22Rv1 (cell line): ENCODE results near the gene MYL11.

ENCODE experiments used
- H3K27ac ChIP-seq: fragments of 450-650 bp; 2 replicates; pipeline ENCODE4 v1.5.1; 2017
- ZFX ChIP-seq: fragments of 450-650 bp; IDR thresholded peaks from 2 replicates; pipeline ENCODE4 v1.6.1; 2017; ENCODE audit warnings: antibody characterized with exemption, borderline replicate concordance
- TF ChIP-seq, protein P1 (sequence below): fragments of 450-650 bp; IDR thresholded peaks from 2 replicates; pipeline ENCODE4 v1.5.1; 2017; ENCODE audit warnings: mild to moderate bottlenecking

Gene MYL11

DNA sequence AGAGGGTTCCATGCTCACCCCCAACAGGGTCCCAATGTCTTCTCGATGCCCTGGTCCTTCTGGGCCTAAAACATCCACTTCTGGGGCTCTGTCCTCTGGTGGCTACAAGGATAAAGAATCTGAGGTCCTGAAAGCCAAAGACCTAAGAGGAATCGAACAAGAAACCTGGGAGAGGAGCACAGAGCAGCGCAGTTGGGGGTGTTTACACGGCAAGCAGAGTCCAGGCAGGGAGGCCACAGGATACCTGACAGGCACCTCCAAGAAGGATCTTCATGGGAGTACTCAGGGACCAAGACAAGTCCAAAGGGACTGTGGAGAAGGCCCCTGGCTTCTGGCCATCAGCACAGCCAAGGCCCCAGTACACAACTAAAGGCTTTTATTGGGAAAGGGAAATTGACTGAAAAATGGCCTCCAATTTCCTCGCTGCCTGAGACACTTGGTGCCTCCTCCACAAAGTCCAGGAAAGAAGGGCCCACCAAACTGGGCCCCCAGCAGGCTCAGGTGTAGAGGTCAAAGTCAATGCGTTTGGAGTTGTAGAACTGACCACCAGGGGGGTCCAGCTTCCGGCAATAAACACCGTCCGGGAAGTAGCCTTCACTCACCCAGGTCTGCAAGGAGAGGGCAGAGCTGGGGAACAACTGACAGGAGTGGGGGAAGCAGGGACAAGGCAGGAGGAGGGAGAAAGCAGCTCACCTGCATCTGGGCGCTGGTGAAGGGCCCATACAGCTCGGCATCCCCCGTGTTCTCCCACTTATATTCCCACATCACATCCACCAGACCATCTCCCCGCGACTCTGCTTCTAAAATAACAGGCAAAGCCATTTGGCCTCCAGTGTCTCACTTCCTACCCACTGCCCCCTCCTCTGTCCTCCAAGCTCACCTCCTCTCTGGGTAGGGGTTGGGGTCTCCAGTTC is 21.9 kb upstream of the MYL11 start:
- TF ChIP-seq ZFX: no peak
- TF ChIP-seq, protein P1, sequence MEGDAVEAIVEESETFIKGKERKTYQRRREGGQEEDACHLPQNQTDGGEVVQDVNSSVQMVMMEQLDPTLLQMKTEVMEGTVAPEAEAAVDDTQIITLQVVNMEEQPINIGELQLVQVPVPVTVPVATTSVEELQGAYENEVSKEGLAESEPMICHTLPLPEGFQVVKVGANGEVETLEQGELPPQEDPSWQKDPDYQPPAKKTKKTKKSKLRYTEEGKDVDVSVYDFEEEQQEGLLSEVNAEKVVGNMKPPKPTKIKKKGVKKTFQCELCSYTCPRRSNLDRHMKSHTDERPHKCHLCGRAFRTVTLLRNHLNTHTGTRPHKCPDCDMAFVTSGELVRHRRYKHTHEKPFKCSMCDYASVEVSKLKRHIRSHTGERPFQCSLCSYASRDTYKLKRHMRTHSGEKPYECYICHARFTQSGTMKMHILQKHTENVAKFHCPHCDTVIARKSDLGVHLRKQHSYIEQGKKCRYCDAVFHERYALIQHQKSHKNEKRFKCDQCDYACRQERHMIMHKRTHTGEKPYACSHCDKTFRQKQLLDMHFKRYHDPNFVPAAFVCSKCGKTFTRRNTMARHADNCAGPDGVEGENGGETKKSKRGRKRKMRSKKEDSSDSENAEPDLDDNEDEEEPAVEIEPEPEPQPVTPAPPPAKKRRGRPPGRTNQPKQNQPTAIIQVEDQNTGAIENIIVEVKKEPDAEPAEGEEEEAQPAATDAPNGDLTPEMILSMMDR: 0 out of 2 replicates have a peak, but pooled peaks have one; percentile 16
- H3K27ac ChIP-seq: no peak overlapping the region

DNA sequence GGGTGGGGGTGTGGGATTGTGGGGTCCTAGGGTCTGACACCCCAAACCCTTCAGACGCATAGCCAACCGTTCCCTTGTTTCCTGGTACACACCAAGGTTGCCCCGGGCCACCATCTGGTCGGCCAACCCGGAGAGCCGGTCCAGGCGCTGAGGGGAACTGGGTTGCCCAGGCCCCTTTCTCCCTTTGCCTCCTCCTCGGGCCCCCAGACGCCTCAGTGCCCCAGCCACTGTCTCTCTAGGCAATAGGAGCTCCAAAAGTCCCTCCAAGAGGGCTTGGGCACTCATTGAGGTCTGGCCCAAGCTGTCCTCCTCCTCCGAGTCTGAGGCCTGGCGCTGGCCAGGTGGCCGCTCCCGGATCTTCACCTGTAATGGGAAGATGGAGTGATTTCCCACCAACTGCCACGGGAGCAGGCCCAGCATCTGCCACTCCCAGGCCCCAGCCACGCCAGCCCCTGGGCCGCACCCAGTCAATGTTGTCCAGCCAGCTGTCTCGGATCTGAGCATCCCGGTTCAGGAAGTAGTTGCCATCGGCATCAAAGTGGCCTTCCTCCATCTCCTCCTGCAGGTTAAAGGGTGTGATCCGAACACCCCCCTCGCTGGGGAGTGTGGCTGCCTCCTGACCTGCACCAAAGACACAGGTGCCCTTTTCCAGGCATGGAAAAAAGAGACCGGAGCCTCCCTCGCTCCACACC is 21.0 kb upstream of the MYL11 start:
- TF ChIP-seq, protein P1: no peak
- TF ChIP-seq ZFX: no peak
- peak overlapping the region; percentile 92; the same call in 1 of the 2 replicates for H3K27ac ChIP-seq

DNA sequence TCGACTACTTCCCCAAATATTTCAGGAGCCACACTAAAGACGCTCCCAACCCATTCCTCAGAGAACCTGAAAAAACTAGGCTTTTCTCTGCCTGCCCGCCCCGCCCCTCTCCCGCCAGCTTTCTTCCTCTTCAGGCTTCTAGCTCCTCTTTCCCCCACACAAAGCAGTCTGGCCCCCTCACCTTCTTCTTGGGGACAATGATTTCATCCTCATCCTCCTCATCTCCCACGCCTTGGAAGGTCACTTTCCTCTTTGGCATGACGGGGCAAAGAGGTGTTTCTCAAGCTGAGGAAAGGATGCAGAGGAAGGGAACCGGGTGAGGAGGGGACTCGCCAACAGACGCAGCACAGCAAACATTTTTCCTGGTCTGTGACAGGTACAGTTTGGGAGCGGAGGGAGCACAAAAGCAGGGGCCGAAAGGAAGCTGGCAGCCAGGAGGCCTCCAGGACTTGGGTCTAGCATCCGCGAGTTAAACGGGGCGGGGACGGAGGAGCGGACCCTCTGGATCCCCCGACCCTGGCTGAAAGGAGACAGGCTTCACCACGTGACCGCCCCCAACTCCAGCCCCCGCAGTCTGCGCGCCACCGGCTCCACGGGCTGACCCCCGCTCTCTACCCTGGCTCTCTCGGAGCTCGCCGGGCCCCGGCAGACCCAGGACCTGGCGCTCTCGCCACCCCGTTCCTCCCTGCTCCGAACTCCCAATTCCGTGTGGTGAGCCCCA is 20.0 kb upstream of the MYL11 start:
- peak overlapping the region; percentile 92 for H3K27ac ChIP-seq
- TF ChIP-seq, protein P1: no peak
- TF ChIP-seq ZFX: no peak

DNA sequence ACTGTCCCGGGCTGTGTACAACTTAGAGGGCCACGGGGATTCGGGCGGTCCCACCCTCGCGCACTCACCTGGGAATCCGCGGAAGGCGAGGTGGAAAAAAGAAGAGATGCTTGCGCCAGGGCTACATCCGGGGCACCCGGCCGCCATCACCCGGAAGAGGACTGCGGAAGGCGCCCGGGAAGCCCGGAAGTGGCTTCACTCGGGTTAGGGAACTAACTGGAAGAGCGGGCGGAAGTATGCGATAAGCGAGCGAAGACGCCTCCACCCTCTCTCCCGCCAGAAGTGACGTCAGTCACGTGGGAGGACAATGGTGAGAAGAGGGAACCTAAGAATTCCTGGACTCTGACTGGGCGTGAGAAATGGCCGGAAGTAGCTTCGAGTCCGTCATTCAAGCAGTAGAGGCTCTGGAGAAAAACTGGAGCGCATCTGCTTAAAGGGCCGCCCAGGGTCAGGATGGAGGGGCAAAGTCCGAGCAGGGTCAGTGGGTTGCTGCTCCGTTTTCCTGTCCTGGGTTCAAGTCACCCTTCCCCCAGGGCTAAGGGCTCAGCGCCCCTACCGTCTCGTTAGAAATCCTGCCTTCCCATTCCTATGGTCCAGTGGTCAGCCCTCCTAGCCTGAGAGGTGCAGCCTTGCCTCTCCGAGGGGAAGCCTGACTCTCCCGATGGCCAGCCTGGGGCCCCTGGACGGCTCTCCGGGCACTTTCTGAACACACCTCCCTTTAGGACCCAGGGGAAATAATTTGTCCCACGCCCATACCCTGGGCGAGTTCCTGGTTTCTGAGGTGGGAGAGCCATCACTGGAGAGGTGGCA is 19.3 kb upstream of the MYL11 start, which contains the start of gene CD2BP2:
Gene CD2BP2 (minus strand): TSS at position 165 of the 810 bp plus-strand sequence. CDS start 627 bp downstream, outside the sequence.
- peak within 1 kb of the TSS; percentile 92 for H3K27ac ChIP-seq
- TF ChIP-seq, protein P1: peak; percentile 12; the same call in 1 of the 2 replicates
- no peak for TF ChIP-seq ZFX

DNA sequence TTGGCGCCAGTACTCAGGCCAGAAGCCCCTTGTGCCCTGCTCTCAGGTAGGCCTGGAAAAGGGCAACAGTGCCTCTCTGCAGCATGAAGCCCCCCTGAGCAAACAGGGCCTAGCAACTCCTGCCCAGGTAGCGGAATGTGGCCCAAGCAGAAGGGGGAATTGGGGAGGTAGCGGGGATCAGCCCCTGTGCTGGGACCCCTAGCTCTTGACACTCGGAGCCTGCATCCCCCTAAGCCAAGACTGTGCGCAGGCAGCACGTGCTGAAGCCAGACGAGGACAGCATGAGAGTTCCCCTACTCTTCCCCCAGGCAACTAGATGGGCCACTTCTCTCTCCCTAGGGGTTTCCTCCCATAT is 18.7 kb upstream of the MYL11 start:
- TF ChIP-seq ZFX: no peak
- TF ChIP-seq, protein P1: no peak
- peak overlapping the region; percentile 92 for H3K27ac ChIP-seq

DNA sequence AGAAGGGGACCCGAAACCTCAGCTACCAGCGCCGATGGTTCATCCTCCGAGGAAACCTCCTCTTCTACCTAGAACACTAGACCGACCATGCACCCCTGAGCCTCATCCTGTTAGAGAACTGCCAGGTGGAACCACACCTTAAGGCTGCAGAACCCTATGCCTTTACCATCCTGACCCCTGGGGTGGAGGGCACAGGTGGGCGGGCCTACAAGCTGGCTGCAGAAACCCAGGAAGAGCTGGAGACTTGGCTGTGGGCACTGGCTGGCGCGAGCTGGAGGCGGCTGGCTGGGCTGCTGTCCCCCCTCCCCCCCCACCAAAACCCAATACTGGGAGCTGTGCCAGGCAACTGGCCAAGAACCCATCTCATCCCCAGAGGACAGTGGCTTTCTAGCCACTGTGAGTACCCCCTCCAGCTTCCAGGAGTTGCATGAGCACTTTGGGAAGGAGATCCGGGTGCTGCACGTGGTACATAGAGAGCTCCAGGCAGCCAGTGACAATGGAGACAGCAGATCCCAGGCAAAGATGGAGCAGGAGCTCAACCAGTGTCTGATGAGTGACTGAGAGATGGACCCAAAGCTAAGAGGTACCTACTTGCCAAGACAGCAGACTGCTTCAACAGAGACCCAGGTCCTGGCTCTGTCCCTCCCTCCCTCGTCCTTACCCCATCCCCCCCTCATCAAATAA is 18.1 kb upstream of the MYL11 start:
- TF ChIP-seq ZFX: no peak
- TF ChIP-seq, protein P1: no peak
- peak overlapping the region; percentile 92 for H3K27ac ChIP-seq
